DOHH2 (cell line): ENCODE data around the gene ADCY1.

ENCODE experiments used
- H3F3A ChIP-seq: fragments of 200-600 bp; sonication (generic), shearing (Covaris generic); 2 replicates; pipeline ENCODE4 v1.6.0; 2016; ENCODE audit warnings: antibody characterized with exemption, mild to moderate bottlenecking; ENCODE audit not compliant: control insufficient read depth, insufficient read depth
- H3K27ac ChIP-seq: fragments of 200-600 bp; sonication (generic); 2 replicates; pipeline ENCODE4 v1.5.1; 2014; ENCODE audit warnings: low read depth, mild to moderate bottlenecking, low read length, moderate library complexity
- H3K27me3 ChIP-seq: fragments of 200-600 bp; sonication (generic); 2 replicates; pipeline ENCODE4 v1.6.1; 2014; ENCODE audit warnings: mild to moderate bottlenecking, low read length, mixed read lengths; ENCODE audit not compliant: control insufficient read depth
- H3K36me3 ChIP-seq: fragments of 200-600 bp; sonication (generic); 2 replicates; pipeline ENCODE4 v1.6.1; 2014; ENCODE audit warnings: mild to moderate bottlenecking, low read length, moderate library complexity, mixed read lengths; ENCODE audit not compliant: control insufficient read depth
- H3K4me1 ChIP-seq: fragments of 200-600 bp; sonication (generic); 2 replicates; pipeline ENCODE4 v1.6.1; 2014; ENCODE audit warnings: mild to moderate bottlenecking, low read length, mixed read lengths; ENCODE audit not compliant: control insufficient read depth
- H3K4me2 ChIP-seq: fragments of 200-600 bp; sonication (generic); 2 replicates; pipeline ENCODE4 v1.6.0; 2014; ENCODE audit warnings: mild to moderate bottlenecking, low read length, moderate library complexity
- H3K4me3 ChIP-seq: fragments of 200-600 bp; sonication (generic); 2 replicates; pipeline ENCODE4 v1.5.1; 2014; ENCODE audit warnings: mild to moderate bottlenecking, low read length, mixed read lengths
- H3K79me2 ChIP-seq: fragments of 200-600 bp; sonication (generic); 2 replicates; pipeline ENCODE4 v1.6.1; 2014; ENCODE audit warnings: mild to moderate bottlenecking, low read length, mixed read lengths; ENCODE audit not compliant: control insufficient read depth
- H3K9me2 ChIP-seq: fragments of 200-600 bp; sonication (generic); replicated peaks from 2 replicates; pipeline ENCODE4 v1.6.1; 2014; ENCODE audit warnings: mild to moderate bottlenecking, low read length, mixed read lengths; ENCODE audit not compliant: control insufficient read depth
- H3K9me3 ChIP-seq: fragments of 200-600 bp; sonication (generic); 2 replicates; pipeline ENCODE4 v1.6.1; 2014; ENCODE audit warnings: antibody characterized with exemption, low read length, mixed read lengths; ENCODE audit not compliant: control insufficient read depth, insufficient read depth
- H4K20me1 ChIP-seq: fragments of 200-600 bp; sonication (generic); 2 replicates; pipeline ENCODE4 v1.6.0; 2014; ENCODE audit warnings: low read depth, mild to moderate bottlenecking, antibody characterized with exemption, low read length, moderate library complexity; ENCODE audit not compliant: control insufficient read depth, insufficient read depth
- EZH2phosphoT487 ChIP-seq: fragments of 200-600 bp; sonication (generic); IDR thresholded peaks from 2 replicates; pipeline ENCODE4 v1.6.1; 2017; ENCODE audit warnings: borderline replicate concordance, mild to moderate bottlenecking, antibody characterized with exemption, low read length, moderate library complexity, mixed read lengths
- TF ChIP-seq, protein P1 (sequence below): fragments of 200-600 bp; sonication (generic); IDR thresholded peaks from one replicate; pipeline ENCODE4 v1.5.1; 2014; ENCODE audit warnings: antibody characterized with exemption, mild to moderate bottlenecking, low read depth, low read length; ENCODE audit not compliant: poor library complexity, severe bottlenecking

Gene ADCY1

DNA sequence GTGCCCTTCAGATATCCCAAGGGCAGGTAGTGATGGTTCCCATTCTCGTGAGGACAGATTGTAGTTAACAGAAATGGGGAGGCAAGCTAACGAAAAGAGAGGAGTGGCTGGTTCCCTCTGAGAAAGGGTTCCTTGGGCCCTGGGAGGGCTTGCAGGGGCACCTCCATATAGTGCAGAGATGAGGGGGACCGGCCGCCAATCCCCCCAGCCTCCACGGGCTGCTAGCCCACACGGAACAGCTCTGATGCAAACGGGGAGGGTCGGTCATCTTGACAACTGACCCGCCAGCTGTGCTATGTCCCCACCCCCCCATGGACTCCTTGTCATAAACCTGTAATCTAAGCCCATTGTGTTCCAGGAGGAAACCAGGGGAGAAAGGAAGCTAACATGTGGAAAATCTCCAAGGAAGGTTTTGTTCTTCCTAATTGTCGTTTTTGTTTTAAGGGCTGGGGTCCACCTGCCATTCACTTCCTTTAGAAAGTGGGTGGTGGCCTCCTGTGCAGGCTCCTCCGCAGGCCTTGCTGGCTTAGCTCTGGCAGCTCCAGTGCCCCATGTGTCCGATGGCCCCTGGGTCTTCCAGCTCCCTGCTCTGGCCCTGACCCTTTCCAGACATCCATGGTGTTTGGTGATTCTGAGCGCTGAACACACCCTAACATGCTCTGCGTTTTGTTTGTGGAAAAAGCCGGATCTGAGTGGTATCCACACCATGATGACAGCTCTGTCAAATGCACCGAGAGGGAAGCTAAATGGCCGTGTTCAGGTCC is 15.9 kb downstream of the ADCY1 start:
- Histone ChIP-seq H3K79me2 (no peaks in the 10 kb centered on the region), H3K4me1 (no peaks in the 10 kb centered on the region), H3K4me3 (no peak overlapping the region), H3K27ac (no peak overlapping the region), H3K4me2 (no peak overlapping the region), H3F3A (no peaks in the 10 kb centered on the region), H3K9me2 (no peaks in the 10 kb centered on the region), H3K27me3 (no peaks in the 10 kb centered on the region), H3K36me3 (no peaks in the 10 kb centered on the region), H4K20me1 (no peaks in the 10 kb centered on the region), H3K9me3 (no peaks in the 10 kb centered on the region)
- TF ChIP-seq EZH2phosphoT487, result no peak
- TF ChIP-seq, protein P1, sequence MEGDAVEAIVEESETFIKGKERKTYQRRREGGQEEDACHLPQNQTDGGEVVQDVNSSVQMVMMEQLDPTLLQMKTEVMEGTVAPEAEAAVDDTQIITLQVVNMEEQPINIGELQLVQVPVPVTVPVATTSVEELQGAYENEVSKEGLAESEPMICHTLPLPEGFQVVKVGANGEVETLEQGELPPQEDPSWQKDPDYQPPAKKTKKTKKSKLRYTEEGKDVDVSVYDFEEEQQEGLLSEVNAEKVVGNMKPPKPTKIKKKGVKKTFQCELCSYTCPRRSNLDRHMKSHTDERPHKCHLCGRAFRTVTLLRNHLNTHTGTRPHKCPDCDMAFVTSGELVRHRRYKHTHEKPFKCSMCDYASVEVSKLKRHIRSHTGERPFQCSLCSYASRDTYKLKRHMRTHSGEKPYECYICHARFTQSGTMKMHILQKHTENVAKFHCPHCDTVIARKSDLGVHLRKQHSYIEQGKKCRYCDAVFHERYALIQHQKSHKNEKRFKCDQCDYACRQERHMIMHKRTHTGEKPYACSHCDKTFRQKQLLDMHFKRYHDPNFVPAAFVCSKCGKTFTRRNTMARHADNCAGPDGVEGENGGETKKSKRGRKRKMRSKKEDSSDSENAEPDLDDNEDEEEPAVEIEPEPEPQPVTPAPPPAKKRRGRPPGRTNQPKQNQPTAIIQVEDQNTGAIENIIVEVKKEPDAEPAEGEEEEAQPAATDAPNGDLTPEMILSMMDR, result no peak

DNA sequence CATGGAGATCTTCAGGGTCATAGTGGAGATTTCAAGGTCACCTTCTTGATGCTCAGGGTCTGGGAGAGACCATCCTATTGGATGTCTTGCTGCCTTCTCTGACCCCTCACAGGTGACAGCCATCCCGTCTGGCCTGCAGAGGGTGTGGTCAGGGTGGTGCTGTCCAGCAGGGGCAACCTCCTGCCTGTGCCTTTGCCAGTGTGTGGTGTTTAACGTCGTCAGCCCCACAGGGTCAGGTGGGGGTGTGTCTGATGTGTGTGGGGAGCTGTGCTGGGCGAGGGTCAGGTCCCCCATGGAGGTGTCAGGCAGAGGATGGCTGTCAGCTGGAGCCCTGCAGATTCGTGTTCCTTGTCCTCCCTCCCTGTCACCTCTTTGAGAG is 16.5 kb downstream of the ADCY1 start:
- H3K9me3 ChIP-seq, result no peaks in the 10 kb centered on the region
- no peaks in the 10 kb centered on the region for H3K27me3 ChIP-seq
- no peaks in the 10 kb centered on the region for H3F3A ChIP-seq
- no peaks in the 10 kb centered on the region for H3K4me1 ChIP-seq
- no peak overlapping the region for H3K27ac ChIP-seq
- no peaks in the 10 kb centered on the region for H3K36me3 ChIP-seq
- H3K79me2 ChIP-seq, result no peaks in the 10 kb centered on the region
- no peak overlapping the region for H3K4me3 ChIP-seq
- no peak for TF ChIP-seq EZH2phosphoT487
- TF ChIP-seq, protein P1, result no peak
- H3K9me2 ChIP-seq, result no peaks in the 10 kb centered on the region
- H3K4me2 ChIP-seq, result no peak overlapping the region
- no peaks in the 10 kb centered on the region for H4K20me1 ChIP-seq

DNA sequence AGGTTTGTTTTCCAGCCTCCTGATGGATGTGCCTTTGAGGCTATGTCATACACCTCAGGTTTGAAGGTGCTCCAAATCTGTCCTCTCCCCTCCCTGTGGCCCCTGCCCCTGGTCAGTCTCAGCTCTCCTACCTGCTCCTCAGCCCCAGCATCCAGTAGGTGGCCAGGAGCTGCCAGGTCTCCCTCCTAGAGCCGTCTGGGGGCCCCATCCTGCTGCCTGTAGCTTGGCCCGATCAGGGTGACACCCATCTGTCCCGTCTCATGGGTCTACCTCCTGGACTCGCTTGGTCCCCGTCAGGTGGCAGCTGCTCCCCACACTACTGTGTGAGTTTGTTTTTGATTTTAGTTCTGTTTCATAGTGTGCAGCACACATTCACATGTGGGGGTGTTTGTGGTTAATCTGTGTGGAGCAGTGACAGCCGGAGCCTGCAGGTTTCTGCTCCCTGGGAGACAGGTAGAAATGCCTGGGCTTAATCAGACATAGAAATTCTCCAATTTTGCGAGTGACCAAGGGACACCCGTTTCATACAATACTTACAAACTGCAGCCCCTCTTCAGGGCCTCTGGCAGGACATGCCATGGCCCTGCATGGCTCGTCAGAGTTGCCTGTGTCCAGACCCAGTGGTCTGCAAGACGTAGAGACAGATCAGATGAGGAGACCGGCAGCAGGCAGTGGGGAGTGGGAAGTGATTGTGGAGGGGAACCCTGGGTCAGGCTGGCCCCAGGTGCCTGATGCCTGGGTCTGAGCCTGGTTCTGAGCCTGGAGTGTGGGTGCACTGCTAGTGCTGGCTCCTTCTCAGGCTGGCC is 17.1 kb downstream of the ADCY1 start:
- no peaks in the 10 kb centered on the region for H3F3A ChIP-seq
- H3K9me2 ChIP-seq, result no peaks in the 10 kb centered on the region
- no peaks in the 10 kb centered on the region for H3K27me3 ChIP-seq
- H3K79me2 ChIP-seq, result no peaks in the 10 kb centered on the region
- H3K4me2 ChIP-seq, result no peak overlapping the region
- H3K4me1 ChIP-seq, result no peaks in the 10 kb centered on the region
- H3K4me3 ChIP-seq, result no peak overlapping the region
- H4K20me1 ChIP-seq, result no peaks in the 10 kb centered on the region
- H3K36me3 ChIP-seq, result no peaks in the 10 kb centered on the region
- no peak overlapping the region for H3K27ac ChIP-seq
- no peaks in the 10 kb centered on the region for H3K9me3 ChIP-seq
- TF ChIP-seq, protein P1, result no peak
- no peak for TF ChIP-seq EZH2phosphoT487
